ENCODE data around the gene TRIM32. TPM values are rescaled to one million over a fixed set of nuclear protein-coding genes. Genes with fewer than 3 reads are reported as not detected.
A peak's percentile ranks its signal among the peaks of the same experiment; 100 is the strongest.

TRIM32 gene, protein sequence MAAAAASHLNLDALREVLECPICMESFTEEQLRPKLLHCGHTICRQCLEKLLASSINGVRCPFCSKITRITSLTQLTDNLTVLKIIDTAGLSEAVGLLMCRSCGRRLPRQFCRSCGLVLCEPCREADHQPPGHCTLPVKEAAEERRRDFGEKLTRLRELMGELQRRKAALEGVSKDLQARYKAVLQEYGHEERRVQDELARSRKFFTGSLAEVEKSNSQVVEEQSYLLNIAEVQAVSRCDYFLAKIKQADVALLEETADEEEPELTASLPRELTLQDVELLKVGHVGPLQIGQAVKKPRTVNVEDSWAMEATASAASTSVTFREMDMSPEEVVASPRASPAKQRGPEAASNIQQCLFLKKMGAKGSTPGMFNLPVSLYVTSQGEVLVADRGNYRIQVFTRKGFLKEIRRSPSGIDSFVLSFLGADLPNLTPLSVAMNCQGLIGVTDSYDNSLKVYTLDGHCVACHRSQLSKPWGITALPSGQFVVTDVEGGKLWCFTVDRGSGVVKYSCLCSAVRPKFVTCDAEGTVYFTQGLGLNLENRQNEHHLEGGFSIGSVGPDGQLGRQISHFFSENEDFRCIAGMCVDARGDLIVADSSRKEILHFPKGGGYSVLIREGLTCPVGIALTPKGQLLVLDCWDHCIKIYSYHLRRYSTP
- 11.4 TPM for polyA plus RNA-seq (2013, experiment 1 of 2)
- 12.9 TPM for polyA plus RNA-seq (2013, experiment 2 of 2)

DNA sequence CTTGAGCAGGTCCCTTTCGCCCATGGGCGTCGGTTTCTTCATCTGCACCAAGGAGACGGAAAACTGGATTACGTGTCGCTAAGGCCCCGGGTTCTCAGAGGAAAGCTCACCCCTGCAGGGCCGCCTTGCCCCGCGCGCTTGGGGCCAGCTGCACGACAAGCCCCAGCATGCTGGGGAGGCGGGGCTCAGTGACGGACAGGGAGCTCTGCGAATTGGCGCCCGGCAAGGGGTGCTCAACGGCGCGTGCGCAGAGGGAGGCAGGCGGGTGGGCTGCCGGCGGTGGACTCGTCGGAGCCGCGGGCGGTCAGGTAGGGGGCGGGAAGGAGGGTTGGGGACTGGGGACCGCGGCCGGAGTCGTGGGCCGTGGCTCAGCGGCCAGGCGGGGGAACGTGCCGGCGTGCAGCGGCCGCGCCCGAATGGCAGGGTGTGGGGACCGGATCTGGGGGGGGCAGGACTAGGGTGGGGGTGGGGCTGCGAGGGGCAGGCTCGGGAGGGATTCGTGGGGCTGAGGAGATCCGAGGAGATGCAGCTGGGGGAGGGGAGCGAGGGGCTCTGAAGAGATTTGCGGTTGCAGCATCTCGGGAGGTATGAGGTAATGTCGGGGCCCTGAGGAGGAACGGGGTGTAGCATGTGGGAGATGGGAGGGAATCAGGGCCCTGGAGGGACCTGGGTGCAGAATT lies at the start of gene TRIM32:
Gene TRIM32, plus strand, starts transcription at position 232 of the 680 bp plus-strand sequence. CDS start 10,438 bp downstream, outside the sequence.
- Histone ChIP-seq H3K9me3 (ENCODE audit: insufficient read depth, low read depth, low read length) (peaks cover 12% of the 10 kb centered on the region; the same call in 1 of the 2 replicates), H3K27ac (ENCODE audit: low read depth, low read length) (peak within 1 kb of the TSS; percentile 41), H3K36me3 (ENCODE audit: insufficient read depth, low read length) (no peaks in the 10 kb centered on the region), H3K9ac (ENCODE audit: low read depth, low read length) (peak within 1 kb of the TSS; percentile 78), H3K4me1 (ENCODE audit: insufficient read depth, low read length) (peaks cover 12% of the 10 kb centered on the region), H3K4me3 (ENCODE audit: low read length) (peak within 1 kb of the TSS; percentile 76), H3K27me3 (ENCODE audit: insufficient read depth, low read length) (no peaks in the 10 kb centered on the region; the same call in 1 of the 2 replicates)
- under 1% methylated on average over 54 of the region's 54 CpGs for WGBS

DNA sequence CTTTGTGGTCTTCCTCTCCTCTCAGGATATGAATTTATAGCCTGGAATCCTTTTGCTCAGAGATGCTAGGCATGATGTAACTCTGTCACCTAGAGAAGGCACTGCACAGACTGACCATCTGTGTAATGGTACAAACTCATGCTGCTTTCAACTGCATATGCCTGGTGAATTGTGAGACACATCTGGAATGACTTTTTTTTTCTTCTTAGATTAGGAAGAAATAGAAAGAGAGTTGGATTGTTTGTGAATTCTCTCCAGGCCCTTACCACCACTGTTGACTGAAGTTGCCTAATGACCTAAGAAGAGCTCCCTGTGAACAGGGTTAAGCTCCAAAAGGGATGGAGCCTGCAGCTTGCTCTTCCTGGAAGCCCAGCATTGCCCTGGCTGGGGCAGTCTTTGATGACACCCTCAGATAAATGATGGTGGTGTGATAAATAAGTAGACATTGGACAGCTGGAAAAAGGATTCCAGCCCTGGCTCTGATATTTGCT lies 47.8 kb upstream of the TRIM32 start:
- Histone ChIP-seq H3K9ac (ENCODE audit: low read depth, low read length) (no peak overlapping the region), H3K4me1 (ENCODE audit: insufficient read depth, low read length) (no peaks in the 10 kb centered on the region), H3K27me3 (ENCODE audit: insufficient read depth, low read length) (no peaks in the 10 kb centered on the region), H3K4me3 (ENCODE audit: low read length) (no peak overlapping the region), H3K36me3 (ENCODE audit: insufficient read depth, low read length) (no peaks in the 10 kb centered on the region), H3K9me3 (ENCODE audit: insufficient read depth, low read depth, low read length) (no peaks in the 10 kb centered on the region), H3K27ac (ENCODE audit: low read depth, low read length) (no peak overlapping the region)

DNA sequence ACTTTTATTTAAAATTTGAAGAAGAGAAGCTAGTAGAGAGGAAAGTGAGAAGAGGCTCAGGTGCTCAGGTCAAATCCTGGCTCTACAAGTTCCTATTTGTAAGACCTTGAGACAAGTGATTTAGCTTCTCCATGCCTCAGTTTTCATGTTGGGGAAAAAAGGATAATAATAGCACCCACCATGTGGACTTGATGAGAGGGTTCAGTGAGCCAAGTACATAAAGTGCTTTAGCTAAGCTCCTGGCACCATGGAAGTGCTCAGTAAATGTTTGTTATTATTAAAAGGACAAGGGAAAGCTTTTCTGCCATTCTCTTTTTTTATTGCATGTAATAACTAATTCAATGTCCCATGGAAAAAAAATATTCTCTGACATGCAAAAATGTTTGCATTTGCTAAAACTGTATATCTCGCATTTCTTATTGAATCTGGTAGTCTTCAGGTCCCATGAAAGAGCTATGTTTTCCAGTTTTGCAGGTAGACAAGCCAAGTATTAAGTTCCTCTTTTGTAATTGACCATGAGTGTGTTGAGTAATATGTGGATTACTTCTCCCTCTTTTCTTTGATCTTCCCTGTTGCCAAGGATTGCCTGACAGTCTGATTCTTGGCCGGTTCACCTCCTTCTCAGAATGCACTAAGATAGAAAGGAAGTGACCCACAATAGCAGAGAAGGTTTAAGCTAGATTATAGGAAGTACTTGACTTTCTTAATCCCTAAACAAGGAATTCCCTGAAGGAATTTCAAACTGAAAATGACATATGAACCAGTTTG lies 45.6 kb upstream of the TRIM32 start:
- Histone ChIP-seq H3K9me3 (ENCODE audit: insufficient read depth, low read depth, low read length) (no peaks in the 10 kb centered on the region), H3K4me3 (ENCODE audit: low read length) (no peak overlapping the region), H3K27ac (ENCODE audit: low read depth, low read length) (no peak overlapping the region), H3K27me3 (ENCODE audit: insufficient read depth, low read length) (no peaks in the 10 kb centered on the region), H3K9ac (ENCODE audit: low read depth, low read length) (no peak overlapping the region), H3K4me1 (ENCODE audit: insufficient read depth, low read length) (no peaks in the 10 kb centered on the region), H3K36me3 (ENCODE audit: insufficient read depth, low read length) (no peaks in the 10 kb centered on the region)
- 98% methylated on average over 1 of the region's 2 CpGs for WGBS

DNA sequence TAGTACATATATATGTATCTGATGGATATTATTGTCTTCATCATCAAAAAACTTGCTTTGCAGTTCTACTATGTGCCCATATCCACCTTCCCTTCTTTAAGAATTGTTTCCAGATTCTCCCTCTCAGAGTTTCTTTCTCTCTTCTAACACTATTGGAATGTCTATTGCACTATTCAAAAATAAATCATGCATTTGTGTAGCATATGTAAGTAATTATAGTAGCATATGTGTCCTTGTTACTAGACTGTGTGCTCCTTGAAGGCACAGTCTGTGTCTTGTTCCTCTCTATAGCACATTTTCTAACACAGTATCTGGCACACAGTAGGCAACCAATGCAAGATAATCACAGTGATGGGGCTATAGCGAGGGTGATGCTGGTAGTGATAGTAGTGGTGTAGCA lies 43.4 kb upstream of the TRIM32 start:
- no peak overlapping the region for H3K27ac ChIP-seq (ENCODE audit: low read depth, low read length)
- H3K36me3 ChIP-seq (ENCODE audit: insufficient read depth, low read length) = no peaks in the 10 kb centered on the region
- WGBS = 100% methylated on average over 1 of the region's 1 CpG
- no peak overlapping the region for H3K9ac ChIP-seq (ENCODE audit: low read depth, low read length)
- no peaks in the 10 kb centered on the region for H3K4me1 ChIP-seq (ENCODE audit: insufficient read depth, low read length)
- no peaks in the 10 kb centered on the region for H3K9me3 ChIP-seq (ENCODE audit: insufficient read depth, low read depth, low read length)
- no peaks in the 10 kb centered on the region for H3K27me3 ChIP-seq (ENCODE audit: insufficient read depth, low read length)
- H3K4me3 ChIP-seq (ENCODE audit: low read length) = no peak overlapping the region

DNA sequence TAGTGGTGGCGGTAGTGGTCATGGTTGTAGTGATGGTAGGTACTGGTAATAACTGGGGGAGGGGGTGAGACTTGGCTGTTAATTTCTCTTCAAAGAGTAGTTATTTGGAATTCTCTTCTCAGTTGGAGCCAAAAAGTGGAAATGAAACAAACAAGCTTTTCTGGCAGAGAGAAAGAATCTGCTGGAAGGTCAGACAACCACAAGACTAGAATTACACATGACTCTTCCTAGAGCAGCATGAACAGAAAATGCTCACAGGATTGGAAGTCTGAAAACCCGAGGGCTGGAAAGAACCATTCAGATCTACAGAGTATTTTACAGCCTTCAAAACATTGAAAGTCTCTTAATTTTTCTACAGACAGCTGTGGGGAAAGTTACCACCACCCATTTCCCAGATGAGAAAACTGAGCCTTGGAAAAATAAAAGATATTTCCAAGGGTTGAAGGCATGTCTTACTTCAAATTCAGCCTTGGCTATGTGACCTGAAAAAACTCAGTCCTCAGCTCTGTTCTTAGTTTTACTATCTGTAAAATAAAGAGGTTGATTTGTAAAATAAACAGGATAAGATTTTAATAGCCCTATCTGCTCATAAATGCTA lies 42.9 kb upstream of the TRIM32 start:
- H3K4me1 ChIP-seq (ENCODE audit: insufficient read depth, low read length) = no peaks in the 10 kb centered on the region
- no peaks in the 10 kb centered on the region for H3K9me3 ChIP-seq (ENCODE audit: insufficient read depth, low read depth, low read length)
- no peaks in the 10 kb centered on the region; the same call in 1 of the 2 replicates for H3K36me3 ChIP-seq (ENCODE audit: insufficient read depth, low read length)
- H3K4me3 ChIP-seq (ENCODE audit: low read length) = no peak overlapping the region
- H3K27me3 ChIP-seq (ENCODE audit: insufficient read depth, low read length) = no peaks in the 10 kb centered on the region
- H3K9ac ChIP-seq (ENCODE audit: low read depth, low read length) = no peak overlapping the region
- no peak overlapping the region for H3K27ac ChIP-seq (ENCODE audit: low read depth, low read length)
- WGBS = 96% methylated on average over 2 of the region's 2 CpGs

DNA sequence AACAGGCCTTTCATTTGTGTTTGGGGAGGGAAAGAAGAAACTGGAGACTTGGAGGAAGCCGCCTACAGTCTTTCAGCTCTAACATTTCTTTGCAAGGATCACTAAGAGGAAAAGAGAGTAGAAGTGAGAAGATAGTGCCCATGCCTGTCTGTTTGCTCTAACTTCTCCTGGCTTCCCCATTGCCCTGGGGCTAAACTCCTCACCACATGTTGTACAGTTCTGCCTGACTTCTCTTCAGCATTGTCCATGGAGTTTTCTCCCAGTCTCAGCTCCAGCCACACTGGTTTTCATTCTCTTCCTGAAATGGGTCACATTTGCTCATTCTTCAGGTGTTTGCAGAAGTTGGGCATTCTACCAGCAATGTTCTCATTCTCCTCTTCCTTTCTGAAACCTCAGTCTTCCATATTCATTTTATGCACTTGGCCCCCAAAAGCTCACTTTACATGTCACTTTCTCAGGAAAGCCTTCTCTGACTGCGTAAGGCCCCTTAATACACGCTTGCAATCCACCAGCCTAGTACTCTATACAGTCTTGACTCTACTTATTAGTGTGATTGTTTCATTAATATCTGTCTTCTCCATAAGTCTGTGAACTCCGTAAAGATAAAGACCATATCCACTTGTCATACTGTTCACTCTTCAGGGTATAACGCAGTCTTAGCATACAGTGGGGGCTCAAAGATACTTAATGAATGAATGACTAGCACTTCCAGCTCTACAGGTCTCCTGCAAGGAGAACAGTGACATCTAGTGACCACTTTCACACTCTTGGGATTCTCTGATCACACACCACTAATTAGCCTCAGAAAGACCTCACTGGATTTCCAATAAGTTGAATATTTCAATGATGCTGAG lies 40.2 kb upstream of the TRIM32 start:
- Histone ChIP-seq H3K9me3 (ENCODE audit: insufficient read depth, low read depth, low read length) (no peaks in the 10 kb centered on the region), H3K4me3 (ENCODE audit: low read length) (no peak overlapping the region), H3K36me3 (ENCODE audit: insufficient read depth, low read length) (no peaks in the 10 kb centered on the region; the same call in 1 of the 2 replicates), H3K9ac (ENCODE audit: low read depth, low read length) (no peak overlapping the region), H3K4me1 (ENCODE audit: insufficient read depth, low read length) (no peaks in the 10 kb centered on the region), H3K27ac (ENCODE audit: low read depth, low read length) (no peak overlapping the region), H3K27me3 (ENCODE audit: insufficient read depth, low read length) (no peaks in the 10 kb centered on the region)
- 92% methylated on average over 5 of the region's 5 CpGs for WGBS

DNA sequence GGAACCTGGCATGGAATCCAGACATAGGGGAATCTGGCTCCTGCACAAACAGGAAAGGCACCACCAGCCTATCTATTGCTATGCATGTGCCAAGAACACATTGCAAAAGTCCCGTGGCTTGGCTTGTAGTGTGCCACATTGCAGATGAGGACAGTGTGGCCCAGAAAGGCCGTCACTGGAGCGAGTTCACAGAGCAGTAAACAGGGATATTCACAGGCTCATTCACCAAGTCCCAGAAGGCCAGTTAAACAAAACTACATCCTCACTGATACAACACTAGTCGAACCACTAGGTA lies 39.6 kb upstream of the TRIM32 start:
- Histone ChIP-seq H3K9me3 (ENCODE audit: insufficient read depth, low read depth, low read length) (no peaks in the 10 kb centered on the region), H3K27me3 (ENCODE audit: insufficient read depth, low read length) (no peaks in the 10 kb centered on the region), H3K4me3 (ENCODE audit: low read length) (no peak overlapping the region), H3K36me3 (ENCODE audit: insufficient read depth, low read length) (no peaks in the 10 kb centered on the region; the same call in 1 of the 2 replicates), H3K27ac (ENCODE audit: low read depth, low read length) (no peak overlapping the region), H3K9ac (ENCODE audit: low read depth, low read length) (no peak overlapping the region), H3K4me1 (ENCODE audit: insufficient read depth, low read length) (no peaks in the 10 kb centered on the region)
- 97% methylated on average over 3 of the region's 4 CpGs for WGBS

DNA sequence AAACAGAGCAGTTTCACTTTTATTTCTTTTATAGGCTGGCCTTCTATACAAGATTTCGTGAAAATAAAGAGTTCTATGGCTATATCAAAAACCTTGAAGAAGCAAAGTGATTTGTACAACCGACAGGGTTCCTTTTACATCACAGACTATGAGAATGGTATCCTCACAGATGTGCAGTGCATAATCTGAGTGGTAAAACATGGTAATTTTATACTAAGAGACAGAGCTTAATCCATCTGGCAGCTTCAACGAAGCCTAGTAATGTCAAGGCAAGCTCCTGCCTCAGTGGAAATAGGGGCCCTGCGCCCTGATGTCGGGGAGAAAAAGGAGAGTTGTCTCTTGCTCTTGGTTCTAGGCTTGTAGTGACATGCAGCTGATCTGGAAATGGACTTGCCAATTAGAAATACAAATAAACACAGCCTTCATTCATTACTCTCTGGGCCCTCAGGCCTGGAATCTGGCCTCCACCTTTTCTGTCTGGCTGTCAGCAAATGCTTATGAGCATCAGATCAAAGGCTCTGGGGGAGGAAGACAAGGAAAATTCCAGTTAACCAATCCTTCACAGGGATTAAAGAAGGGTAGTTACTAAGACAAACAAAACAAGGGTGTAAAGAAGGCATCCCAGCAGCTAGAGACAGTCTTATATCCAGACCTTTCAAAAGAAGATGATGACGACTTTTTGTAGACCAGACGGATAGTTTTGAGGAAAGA lies 33.6 kb upstream of the TRIM32 start:
- no peak overlapping the region for H3K27ac ChIP-seq (ENCODE audit: low read depth, low read length)
- H3K36me3 ChIP-seq (ENCODE audit: insufficient read depth, low read length) = no peaks in the 10 kb centered on the region; the same call in 1 of the 2 replicates
- H3K9me3 ChIP-seq (ENCODE audit: insufficient read depth, low read depth, low read length) = no peaks in the 10 kb centered on the region
- 92% methylated on average over 7 of the region's 7 CpGs for WGBS
- no peaks in the 10 kb centered on the region for H3K27me3 ChIP-seq (ENCODE audit: insufficient read depth, low read length)
- H3K4me3 ChIP-seq (ENCODE audit: low read length) = no peak overlapping the region
- H3K4me1 ChIP-seq (ENCODE audit: insufficient read depth, low read length) = peaks cover 5% of the 10 kb centered on the region; the same call in 1 of the 2 replicates
- no peak overlapping the region for H3K9ac ChIP-seq (ENCODE audit: low read depth, low read length)

DNA sequence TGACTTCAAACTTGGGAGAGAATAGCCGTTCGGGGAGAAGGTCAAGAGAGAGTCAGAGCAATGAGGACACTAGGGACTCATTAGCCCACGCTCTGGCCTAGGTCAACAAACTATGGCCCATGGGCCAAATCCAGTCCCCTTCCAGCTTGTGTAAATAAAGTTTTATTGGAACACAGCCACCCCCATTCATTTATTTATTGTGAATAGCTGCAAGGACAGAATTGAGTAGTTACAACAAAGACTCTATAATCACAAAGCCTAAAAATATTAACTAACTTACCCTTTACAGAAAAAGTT lies 33.1 kb upstream of the TRIM32 start:
- Histone ChIP-seq H3K4me1 (ENCODE audit: insufficient read depth, low read length) (peaks cover 8% of the 10 kb centered on the region; the same call in 1 of the 2 replicates), H3K9me3 (ENCODE audit: insufficient read depth, low read depth, low read length) (no peaks in the 10 kb centered on the region), H3K36me3 (ENCODE audit: insufficient read depth, low read length) (no peaks in the 10 kb centered on the region; the same call in 1 of the 2 replicates), H3K27ac (ENCODE audit: low read depth, low read length) (no peak overlapping the region), H3K4me3 (ENCODE audit: low read length) (no peak overlapping the region), H3K9ac (ENCODE audit: low read depth, low read length) (no peak overlapping the region), H3K27me3 (ENCODE audit: insufficient read depth, low read length) (no peaks in the 10 kb centered on the region)
- 87% methylated on average over 3 of the region's 3 CpGs for WGBS
